MV-4-11 (cell line): Measurements from ENCODE around the gene CDH5.
A peak's percentile ranks its signal among the peaks of the same experiment; 100 is the strongest.

Source experiments
- DNase-seq: peaks from one replicate; lab custom pipeline; 2025; lab: John Stamatoyannopoulos, UW

The CDH5 gene

DNA sequence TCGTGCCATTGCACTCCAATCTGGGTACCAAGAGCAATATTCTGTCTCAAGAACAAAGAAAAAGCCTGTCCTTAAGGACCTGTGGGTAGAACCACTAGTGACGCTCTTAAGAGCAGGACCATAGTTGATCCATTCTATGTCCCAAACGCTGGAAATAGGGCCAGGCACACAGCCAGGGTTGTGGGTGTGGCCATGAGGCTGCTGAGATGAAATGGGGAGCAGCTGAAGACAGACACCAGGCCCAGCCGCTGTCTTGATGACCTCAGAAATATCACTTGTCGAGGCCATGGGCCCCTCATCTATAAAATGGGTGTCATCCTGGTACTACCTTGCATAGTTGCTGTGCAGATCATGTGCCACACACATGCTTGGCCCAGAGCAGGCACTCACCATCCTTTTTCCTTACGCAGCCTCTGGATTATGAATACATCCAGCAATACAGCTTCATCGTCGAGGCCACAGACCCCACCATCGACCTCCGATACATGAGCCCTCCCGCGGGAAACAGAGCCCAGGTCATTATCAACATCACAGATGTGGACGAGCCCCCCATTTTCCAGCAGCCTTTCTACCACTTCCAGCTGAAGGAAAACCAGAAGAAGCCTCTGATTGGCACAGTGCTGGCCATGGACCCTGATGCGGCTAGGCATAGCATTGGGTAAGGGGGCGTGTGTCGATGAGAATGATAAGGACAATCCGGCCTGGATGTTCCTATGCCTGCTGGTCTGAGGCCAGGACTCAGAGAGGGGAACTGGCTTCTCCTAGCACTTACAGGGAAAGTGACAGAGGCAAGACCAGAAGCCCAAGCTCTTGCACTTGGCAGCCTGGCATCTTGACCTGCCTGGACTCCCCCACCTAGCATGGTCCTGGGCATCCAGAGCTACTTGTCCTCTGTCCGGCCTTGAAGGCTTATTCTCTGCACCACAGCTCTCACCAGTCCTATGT is 25.5 kb downstream of the CDH5 start:
- no peak for DNase-seq

DNA sequence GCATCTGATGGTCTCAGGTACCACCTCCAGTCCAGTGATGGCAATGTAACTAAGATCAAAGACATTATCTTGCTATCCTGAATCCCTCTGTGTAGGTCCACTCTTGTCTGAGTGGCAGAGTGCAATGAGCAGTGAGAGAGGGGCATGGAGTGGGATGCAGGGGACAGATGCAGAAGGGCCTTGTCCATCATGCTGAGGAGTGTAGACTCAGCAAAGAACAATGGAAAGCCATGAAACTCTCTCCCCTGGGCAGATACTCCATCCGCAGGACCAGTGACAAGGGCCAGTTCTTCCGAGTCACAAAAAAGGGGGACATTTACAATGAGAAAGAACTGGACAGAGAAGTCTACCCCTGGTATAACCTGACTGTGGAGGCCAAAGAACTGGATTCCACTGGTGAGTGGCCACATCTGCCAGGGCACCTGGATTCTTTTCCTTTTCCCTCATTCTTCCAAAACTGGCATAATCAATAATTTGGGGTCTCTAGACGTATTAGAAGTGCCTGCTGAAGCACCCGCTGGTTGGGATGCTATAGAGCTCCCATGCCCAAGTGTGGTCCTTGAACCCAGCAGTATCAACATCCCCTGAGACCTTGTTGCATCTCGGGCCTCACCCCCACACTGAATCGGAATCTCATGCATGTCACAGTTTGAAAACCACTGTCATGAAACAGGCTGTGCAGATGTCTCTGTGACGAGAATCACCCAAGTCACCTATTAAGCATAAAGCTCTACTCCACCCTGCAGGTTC is 29.5 kb downstream of the CDH5 start:
- DNase-seq, result no peak

DNA sequence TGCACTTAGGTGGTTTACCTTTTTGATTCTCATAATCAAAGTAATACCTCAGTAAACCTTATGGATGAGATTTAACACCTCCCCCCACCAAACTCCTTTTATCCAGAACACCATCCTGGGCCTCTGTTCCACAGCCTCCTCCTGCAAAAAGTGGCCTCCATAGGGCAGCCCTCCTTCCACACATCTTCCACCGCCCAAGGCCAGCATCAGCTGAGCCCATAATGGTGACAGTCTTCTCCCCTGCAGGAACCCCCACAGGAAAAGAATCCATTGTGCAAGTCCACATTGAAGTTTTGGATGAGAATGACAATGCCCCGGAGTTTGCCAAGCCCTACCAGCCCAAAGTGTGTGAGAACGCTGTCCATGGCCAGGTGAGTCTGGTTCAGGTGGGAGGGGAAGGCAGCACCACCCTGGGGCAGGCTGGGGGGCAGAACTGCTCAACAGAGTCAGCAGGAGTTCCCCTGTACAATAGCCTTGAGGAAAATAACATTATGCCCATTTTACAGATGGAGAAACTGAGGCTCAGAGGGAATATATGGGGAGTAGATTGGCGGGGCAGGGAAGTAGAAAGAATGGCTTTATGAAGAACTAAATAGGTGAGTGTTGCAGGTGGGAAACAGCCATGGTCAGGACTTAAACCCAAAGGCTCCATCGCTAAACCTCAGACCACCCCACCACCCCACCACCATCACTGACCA is 31.4 kb downstream of the CDH5 start:
- no peak for DNase-seq

DNA sequence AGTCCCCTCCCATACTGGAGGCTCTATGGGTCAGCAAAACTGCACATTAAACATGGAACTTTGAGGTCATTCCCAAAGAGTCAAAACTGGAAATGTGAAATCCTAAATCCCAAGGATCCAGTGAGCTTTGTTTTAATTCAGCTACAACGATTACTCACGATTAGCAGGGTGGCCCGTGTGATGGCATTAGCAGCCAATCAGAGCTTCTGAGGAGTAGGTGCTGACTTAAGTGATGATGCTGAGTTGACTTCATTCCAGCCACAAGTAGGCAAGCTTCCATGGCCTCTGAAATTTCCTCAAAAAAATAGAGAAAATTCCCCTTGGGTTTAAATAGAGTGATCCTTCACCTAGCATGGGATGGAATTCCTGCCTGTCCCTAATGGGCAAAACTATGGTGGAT is 32.5 kb downstream of the CDH5 start:
- no peak for DNase-seq

DNA sequence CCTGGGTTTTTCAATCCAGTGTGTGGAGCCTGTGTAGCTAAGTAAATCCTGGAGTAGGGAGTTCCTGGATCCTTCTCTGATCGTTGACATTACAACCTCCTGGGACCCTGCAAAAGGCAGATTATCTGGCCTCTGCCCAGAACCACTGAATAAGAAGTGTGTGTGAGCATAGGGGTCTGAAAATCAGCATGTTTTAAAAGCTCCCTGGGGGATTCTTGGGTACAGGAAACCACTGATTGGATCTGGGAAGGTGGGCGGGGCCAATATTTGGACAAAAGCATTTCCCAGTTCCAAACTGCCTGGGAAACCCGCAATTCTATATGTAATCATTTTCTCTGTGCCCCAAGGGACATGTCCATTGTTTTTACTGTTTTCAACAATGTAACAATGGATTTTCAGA is 33.4 kb downstream of the CDH5 start:
- DNase-seq, result no peak

DNA sequence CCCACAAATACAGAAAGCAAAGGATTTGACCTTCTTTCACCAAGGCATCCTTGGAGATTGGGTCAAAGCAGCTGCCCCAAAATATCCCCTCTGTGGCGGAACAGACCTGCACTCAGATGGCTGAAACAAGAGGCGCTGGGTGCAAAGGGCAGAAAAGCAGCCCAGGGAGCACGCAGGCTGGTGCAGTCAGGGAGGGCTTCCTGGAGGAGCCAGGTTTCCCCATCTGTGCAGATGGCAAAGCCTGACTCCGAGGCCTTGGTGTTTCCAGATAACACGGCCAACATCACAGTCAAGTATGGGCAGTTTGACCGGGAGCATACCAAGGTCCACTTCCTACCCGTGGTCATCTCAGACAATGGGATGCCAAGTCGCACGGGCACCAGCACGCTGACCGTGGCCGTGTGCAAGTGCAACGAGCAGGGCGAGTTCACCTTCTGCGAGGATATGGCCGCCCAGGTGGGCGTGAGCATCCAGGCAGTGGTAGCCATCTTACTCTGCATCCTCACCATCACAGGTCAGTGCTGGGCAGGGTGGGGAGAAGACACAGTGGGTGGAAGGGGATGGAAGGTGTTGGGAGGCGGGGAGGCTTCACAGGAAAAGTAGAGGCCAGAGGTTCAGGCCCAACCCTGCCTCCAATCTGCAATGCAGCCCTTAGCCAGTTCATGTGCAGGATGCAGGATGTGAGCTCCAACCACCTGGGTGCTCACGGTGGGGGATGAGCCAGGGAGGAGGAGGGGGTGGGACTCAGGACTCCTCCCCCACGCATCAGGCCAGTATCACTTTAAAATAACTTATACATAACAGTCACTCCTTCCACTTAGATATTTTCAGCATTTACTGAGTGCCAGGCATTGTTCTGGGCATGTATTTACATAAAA is 34.3 kb downstream of the CDH5 start:
- no peak for DNase-seq

DNA sequence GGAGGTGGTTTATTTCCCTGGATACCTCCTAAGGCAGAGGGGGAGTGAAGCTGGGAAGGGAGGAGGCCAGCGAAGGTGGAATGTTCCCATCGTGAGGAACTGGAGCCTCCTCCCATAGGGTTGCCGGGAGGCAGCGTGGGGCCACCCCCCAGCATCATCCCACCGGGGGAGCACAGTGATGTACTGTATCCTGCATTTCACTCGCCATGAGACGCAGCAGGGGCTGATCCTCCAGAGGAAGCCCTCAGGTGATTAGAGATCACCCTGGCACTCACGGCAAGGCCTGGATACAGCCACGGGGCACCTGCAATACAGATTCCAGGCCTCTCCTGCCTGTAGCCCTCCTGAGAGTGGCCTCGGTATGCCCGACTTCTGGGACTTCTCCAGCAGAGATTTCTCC is 35.1 kb downstream of the CDH5 start:
- no peak for DNase-seq

DNA sequence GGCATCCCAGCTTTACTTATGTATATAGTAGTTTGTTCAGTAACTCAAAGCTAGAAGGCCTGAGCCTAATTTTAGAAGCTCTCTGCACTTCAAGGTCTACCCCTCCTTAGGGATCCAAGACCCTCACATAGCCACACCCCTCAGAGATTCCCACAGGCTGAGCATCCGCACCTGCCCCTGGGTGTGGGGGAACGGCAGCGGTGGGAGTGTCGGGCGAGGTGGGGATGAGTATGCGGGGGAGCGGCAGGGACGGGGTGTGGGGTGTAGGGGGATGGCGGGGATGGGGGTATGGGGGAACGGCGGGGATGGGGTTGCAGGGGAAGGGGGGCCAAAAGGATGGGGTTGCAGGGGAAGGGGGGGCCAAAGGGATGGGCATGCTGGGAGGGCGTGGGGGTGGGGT is 35.7 kb downstream of the CDH5 start:
- DNase-seq, result no peak

DNA sequence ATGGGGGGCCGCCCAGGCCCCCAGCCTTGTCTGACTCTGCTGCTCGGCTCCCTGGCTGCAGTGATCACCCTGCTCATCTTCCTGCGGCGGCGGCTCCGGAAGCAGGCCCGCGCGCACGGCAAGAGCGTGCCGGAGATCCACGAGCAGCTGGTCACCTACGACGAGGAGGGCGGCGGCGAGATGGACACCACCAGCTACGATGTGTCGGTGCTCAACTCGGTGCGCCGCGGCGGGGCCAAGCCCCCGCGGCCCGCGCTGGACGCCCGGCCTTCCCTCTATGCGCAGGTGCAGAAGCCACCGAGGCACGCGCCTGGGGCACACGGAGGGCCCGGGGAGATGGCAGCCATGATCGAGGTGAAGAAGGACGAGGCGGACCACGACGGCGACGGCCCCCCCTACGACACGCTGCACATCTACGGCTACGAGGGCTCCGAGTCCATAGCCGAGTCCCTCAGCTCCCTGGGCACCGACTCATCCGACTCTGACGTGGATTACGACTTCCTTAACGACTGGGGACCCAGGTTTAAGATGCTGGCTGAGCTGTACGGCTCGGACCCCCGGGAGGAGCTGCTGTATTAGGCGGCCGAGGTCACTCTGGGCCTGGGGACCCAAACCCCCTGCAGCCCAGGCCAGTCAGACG is 36.2 kb downstream of the CDH5 start:
- no peak for DNase-seq

DNA sequence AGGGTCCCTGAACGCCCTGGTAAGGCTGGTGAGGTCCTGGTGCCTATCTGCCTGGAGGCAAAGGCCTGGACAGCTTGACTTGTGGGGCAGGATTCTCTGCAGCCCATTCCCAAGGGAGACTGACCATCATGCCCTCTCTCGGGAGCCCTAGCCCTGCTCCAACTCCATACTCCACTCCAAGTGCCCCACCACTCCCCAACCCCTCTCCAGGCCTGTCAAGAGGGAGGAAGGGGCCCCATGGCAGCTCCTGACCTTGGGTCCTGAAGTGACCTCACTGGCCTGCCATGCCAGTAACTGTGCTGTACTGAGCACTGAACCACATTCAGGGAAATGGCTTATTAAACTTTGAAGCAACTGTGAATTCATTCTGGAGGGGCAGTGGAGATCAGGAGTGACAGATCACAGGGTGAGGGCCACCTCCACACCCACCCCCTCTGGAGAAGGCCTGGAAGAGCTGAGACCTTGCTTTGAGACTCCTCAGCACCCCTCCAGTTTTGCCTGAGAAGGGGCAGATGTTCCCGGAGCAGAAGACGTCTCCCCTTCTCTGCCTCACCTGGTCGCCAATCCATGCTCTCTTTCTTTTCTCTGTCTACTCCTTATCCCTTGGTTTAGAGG is 37.1 kb downstream of the CDH5 start:
- no peak for DNase-seq

DNA sequence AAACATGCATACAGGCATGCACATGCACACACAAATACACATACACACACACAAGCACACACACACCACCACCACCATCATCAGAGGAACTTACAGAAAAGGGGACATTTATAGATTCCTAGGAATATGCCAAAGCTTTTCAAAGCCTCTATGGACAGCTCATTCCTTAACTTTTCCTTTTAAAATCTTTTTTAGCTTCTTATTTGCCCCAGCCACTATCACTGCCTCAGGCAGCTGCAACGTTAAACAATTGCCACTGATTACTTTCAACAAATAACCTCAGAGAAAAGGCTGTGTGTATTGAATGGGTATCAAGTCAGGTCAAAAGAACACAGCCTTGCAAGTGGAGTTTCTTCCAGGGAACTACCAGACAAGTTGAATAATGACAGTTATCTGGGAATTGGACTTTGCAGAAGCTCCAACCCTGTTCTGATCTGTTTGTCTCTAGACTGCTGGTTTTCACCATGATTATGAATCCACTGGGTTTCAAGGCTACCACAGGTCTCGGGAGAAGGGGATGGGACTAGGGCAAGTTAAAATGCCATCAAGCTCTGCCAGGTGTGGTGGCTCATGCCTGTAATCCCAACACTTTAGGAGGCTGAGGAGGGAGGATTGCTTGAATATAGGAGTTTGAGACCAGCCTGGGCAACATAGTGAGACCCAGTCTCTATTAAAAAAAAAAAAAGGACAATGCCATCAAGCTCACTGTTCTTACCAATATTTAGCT is 38.7 kb downstream of the CDH5 start:
- no peak for DNase-seq

DNA sequence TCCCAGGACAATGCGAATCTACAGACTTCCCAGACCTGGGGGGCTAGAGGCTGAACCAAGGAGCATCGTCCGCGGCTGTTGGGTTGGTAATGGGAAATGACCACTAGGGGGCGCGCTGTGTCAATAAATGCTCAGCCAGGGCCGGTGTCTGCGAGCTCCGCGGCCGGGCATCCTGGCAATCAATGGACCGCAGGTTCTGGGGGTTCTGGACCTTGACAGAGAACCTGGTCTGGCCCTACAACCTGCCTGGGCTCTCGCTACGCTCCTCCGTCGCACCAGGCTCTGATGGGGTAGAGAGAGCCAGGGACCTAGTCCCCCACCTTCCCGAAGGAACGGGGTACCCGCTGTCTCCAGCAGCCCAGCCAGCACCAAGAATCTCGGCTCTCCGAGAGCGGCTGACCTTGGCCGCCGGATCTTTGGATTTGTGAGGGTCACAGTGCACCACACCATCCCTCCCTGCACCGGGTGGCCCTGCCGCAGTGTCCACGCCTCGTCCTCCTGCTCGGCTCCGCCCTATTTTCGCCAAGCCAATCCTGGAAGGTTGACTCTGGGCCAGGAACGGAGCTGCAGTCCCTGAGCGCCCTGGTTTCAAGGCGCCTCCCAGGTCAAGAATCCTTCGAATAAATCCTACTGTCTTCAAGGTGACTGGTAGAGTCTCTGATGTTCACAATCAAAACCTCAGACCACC is 40.2 kb downstream of the CDH5 start:
- DNase-seq, result peak; percentile 55

DNA sequence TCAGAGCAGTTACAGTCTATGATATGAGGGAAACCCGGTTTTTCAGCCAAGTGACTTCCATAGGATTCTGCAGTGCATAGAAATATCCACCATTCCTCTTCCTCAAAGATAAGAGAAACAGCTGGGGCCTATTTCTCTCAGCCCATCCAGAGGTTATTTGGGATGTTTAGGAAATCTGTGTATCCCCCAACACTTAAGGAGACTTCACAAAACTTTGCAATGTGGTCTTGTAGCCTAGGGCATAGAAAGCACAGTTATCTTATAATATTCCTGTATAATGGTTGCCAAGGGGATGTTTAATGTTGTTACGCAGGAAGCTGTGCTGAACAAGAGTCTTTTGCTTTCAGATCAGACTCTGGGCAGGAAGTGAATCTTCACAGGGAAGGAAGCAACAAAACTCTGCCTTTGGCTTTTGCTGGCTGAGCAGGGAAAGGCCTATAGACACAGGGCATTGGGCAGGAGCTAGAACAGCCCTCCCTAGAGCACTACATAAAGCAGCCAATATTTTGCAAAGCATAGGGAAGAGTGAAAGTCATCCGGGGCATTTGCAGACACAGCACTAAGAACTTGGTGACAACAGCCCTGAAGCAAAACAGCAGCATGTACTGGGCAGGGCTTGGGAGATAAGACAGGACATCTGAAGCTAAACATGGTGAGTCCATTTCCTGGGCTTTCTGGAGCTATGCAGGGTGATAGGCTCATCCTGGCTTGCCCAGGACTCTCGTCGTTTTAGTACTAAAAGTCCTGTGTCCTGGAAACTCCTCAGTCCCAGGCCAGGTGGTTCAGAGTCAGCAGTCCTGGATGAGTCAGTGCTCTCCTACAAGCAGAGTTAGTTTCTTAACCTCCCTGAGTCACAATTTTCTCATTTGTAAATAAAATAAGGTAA is 41.9 kb downstream of the CDH5 start:
- peak; percentile 78 for DNase-seq

DNA sequence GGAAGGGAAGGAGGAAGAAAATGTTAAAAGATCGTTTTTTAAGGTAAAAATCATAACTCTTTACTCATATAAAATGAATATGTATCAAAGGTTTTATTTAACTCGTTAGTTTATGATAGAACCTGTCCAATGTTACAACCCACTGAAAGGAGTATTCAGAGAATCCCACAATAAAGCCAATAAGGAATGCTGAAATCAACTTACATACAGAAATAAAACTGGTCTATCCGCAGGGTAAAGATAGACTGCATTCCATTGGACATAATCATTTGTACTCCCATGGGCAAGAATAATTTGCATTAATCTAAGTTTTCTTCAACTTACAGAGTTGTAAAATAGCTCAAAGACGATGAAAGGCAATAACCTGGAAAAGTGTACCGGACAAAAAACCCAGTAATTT is 42.7 kb downstream of the CDH5 start:
- no peak for DNase-seq

DNA sequence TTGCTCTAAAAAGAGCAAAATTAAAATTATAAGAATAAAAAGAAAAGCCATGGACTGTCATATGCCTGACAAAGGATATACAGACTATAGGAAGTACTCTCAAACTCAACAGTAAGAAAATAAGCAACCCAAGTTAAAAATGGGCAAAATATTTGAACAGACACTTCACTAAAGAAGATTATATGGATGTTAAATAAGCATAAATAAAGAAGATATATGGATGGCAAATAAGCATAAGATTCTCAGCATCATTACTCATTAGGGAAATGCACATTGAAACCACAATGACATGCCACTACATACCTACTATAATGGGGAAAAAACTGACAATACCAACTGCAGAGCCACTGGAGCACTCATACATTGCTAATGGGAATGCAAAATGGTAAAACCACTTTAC is 45.7 kb downstream of the CDH5 start:
- DNase-seq, result no peak

DNA sequence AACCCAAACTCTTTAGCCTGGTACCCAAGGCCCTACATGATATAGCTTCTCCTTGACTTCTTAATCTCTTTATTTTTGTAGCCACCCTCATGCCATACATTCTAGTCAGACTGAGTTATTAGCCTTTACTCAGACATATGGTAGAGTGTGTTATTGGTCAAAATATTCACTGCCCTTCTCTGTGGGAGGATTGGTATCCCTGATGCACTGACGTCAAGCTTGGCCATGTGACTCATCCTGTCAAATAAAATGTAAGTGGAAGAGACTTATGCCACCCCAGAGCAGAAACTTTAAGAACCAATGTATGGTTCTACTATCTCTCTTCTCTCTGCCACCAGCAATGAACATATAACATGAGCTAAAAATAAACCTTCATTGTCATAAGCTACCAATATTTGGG is 48.4 kb downstream of the CDH5 start:
- no peak for DNase-seq

DNA sequence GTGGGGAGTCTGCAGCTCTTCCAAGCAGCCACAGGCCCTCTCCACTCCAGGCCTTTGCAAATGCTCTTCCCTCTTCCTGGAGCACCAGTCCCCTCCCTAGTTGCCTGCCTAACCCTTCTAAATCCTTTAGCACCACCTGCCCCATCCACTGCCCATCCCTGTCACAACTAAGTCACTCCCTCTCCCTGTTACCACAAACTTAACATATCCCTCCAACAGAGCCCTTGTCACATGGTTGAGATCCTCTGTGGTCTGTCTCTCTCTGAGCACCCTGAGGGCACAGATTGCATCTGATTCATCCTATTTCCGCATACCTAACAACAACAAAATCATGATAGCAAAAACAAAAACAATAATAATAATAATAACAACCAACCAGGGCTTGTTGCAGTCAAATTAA is 49.6 kb downstream of the CDH5 start:
- DNase-seq, result no peak

DNA sequence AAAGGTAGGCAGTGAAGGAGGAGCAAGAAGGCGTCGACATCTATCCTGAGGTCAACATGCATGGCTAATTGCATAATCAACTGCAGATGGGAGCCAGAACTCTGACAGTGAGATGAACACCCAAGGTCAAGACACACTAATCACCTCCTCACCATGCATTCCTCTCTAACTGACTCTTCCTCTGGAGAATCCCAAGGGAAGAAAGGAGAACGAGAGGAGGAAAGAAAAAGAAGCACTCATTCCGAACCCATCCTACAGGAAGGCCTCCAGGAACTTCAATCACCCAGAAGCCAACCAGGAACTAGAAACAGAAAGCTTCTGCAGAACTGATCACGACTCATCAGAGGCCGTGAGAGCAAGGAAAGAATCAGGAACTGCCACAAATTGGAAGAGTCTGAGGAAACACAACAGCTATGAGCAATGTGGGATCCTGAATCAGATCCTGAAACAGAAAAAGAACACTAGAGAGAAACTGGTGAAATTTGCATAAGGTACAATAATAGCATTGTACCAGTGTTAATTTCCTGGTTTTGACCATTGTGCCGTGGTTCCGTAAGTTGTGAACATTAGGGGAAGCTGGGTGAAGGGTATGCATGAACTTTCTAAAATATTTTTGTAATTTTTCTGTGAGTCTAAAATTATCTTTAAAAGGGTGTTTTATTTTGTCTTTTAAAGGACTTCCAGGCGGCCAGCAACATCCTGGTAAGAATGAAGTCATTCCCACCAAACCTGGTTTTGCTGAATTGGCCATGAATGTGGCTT is 50.6 kb downstream of the CDH5 start:
- peak; percentile 72 for DNase-seq
